HG02973 (cell line): ENCODE results near the gene XXYLT1.

Experiments used
- ATAC-seq: cut with Tn5 transposase; IDR thresholded peaks from one replicate; pipeline ENCODE4 v1.9.1; 2021; ENCODE audit warnings: moderate library complexity; ENCODE audit not compliant: unreplicated experiment

Gene XXYLT1

GRCh38 chr3:195155570-195156241 lies 115.3 kb downstream of the XXYLT1 start:
- no peak for ATAC-seq

GRCh38 chr3:195154793-195155535 lies 116.0 kb downstream of the XXYLT1 start:
- no peak for ATAC-seq

- no peak for ATAC-seq
These were observed 116.7 kb downstream of the XXYLT1 start for GRCh38 chr3:195154111-195154791.

- no peak for ATAC-seq
These were observed 117.3 kb downstream of the XXYLT1 start for GRCh38 chr3:195153653-195154052.

- no peak for ATAC-seq
These were observed 117.8 kb downstream of the XXYLT1 start for GRCh38 chr3:195153130-195153529.

GRCh38 chr3:195151866-195152541 lies 119.0 kb downstream of the XXYLT1 start:
- ATAC-seq = no peak

GRCh38 chr3:195151402-195151801 lies 119.6 kb downstream of the XXYLT1 start:
- ATAC-seq = no peak

- ATAC-seq = no peak
These were observed 120.5 kb downstream of the XXYLT1 start for GRCh38 chr3:195150181-195151118.

GRCh38 chr3:195149292-195150030 lies 121.5 kb downstream of the XXYLT1 start:
- ATAC-seq = no peak

- no peak for ATAC-seq
These were observed 122.4 kb downstream of the XXYLT1 start for GRCh38 chr3:195148549-195148948.

GRCh38 chr3:195147649-195148080 lies 123.3 kb downstream of the XXYLT1 start:
- ATAC-seq = peak; percentile 82

GRCh38 chr3:195146131-195146530 lies 124.8 kb downstream of the XXYLT1 start:
- ATAC-seq = no peak

GRCh38 chr3:195145579-195145978 lies 125.4 kb downstream of the XXYLT1 start:
- ATAC-seq = no peak

GRCh38 chr3:195143221-195143620 lies 127.7 kb downstream of the XXYLT1 start:
- ATAC-seq = no peak

- ATAC-seq = no peak
These were observed 128.4 kb downstream of the XXYLT1 start for GRCh38 chr3:195142519-195142918.

GRCh38 chr3:195140816-195141793 lies 129.9 kb downstream of the XXYLT1 start:
- ATAC-seq = no peak

- no peak for ATAC-seq
These were observed 130.5 kb downstream of the XXYLT1 start for GRCh38 chr3:195140410-195140809.

GRCh38 chr3:195139876-195140240 lies 131.1 kb downstream of the XXYLT1 start:
- ATAC-seq = no peak
